ENCODE results near the gene CDYL.

The CDYL gene

DNA sequence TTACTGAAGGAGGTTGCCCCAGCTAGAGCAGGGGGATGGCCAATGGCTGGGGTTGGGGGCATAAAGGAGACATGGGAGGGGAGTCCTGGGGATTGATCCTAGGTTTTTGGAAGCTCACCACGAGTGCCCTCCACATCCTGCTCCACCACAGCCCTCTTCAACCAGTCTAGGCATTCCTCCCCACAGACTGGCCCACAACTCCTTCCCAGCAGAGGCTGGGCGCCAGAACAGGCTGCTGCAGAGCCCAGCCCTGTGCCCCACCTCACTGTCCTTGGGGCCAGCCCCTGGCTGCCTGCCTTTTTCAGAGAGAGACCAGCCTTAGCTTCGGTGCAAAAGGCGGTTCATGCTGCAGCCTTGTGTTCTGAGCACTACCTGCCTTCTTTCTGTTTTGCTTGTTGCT is 211.2 kb downstream of the CDYL start:
- H4K20me1 ChIP-seq (ENCODE audit: insufficient read depth) = no peaks in the 10 kb centered on the region
- H3K27me3 ChIP-seq (ENCODE audit: insufficient read depth, low read depth) = no peaks in the 10 kb centered on the region
- no peaks in the 10 kb centered on the region for H3K36me3 ChIP-seq (ENCODE audit: insufficient read depth)
- peaks cover 10% of the 10 kb centered on the region for H3K4me1 ChIP-seq (ENCODE audit: low read depth, poor library complexity, severe bottlenecking)
- no peak overlapping the region for H2AFZ ChIP-seq (ENCODE audit: low read depth)
- H3K4me3 ChIP-seq (IDR thresholded peaks at IDR 0.05; ENCODE audit: insufficient read depth, low read depth, low read length) = no peak overlapping the region
- H3K4me2 ChIP-seq = no peak overlapping the region
- no peak overlapping the region for H3K9ac ChIP-seq
- no peaks in the 10 kb centered on the region for H3K79me2 ChIP-seq (ENCODE audit: insufficient read depth, low read depth)
- H3K27ac ChIP-seq = no peak overlapping the region
- TF ChIP-seq, protein P1, sequence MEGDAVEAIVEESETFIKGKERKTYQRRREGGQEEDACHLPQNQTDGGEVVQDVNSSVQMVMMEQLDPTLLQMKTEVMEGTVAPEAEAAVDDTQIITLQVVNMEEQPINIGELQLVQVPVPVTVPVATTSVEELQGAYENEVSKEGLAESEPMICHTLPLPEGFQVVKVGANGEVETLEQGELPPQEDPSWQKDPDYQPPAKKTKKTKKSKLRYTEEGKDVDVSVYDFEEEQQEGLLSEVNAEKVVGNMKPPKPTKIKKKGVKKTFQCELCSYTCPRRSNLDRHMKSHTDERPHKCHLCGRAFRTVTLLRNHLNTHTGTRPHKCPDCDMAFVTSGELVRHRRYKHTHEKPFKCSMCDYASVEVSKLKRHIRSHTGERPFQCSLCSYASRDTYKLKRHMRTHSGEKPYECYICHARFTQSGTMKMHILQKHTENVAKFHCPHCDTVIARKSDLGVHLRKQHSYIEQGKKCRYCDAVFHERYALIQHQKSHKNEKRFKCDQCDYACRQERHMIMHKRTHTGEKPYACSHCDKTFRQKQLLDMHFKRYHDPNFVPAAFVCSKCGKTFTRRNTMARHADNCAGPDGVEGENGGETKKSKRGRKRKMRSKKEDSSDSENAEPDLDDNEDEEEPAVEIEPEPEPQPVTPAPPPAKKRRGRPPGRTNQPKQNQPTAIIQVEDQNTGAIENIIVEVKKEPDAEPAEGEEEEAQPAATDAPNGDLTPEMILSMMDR (conservative IDR thresholded peaks at IDR 0.05; ENCODE audit: low read depth, low read length) = no peak

DNA sequence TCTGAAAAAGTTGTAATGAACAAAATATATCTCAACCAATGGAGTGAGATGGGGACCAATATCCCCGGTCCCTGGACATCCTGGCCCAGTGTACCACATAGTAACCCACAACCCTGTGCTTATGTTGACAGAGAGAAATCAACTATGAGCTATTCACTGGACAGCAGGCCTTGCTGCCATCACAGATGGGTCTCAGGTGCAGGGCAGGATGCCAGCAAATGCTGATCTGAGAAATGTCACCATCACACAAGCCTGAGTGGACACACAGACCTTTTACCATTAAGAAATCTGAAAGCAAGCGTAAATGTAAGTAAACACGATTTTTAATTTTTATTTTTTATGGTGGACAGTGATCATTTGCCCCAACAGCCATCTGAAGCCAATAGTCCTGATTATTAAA is 218.5 kb downstream of the CDYL start:
- Histone ChIP-seq H2AFZ (ENCODE audit: low read depth) (no peak overlapping the region), H4K20me1 (ENCODE audit: insufficient read depth) (no peaks in the 10 kb centered on the region), H3K27me3 (ENCODE audit: insufficient read depth, low read depth) (no peaks in the 10 kb centered on the region), H3K4me3 (IDR thresholded peaks at IDR 0.05; ENCODE audit: insufficient read depth, low read depth, low read length) (no peak overlapping the region), H3K9ac (no peak overlapping the region), H3K4me1 (ENCODE audit: low read depth, poor library complexity, severe bottlenecking) (no peaks in the 10 kb centered on the region), H3K79me2 (ENCODE audit: insufficient read depth, low read depth) (no peaks in the 10 kb centered on the region), H3K4me2 (no peak overlapping the region), H3K36me3 (ENCODE audit: insufficient read depth) (no peaks in the 10 kb centered on the region; the same call in 1 of the 2 replicates), H3K27ac (no peak overlapping the region)
- TF ChIP-seq, protein P1 (conservative IDR thresholded peaks at IDR 0.05; ENCODE audit: low read depth, low read length) = no peak

DNA sequence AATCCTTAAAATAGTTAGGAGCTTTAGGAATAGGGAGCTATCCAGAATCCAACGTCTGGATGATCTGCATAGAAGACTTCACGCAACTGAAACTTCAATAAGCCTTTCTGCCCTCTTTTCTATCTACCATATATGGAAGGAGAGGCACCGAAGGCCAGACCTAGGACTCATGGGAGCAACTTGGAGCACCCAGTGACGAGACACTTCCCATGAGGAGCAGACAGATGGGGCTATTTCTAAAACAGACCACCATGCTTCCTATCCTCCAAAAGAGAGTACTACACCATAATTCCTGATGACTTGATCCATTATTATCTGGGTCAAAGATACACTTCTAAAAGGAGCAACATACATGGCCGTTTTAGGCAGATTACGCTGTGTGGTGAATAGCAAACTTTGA is 221.7 kb downstream of the CDYL start:
- Histone ChIP-seq H4K20me1 (ENCODE audit: insufficient read depth) (no peaks in the 10 kb centered on the region), H3K79me2 (ENCODE audit: insufficient read depth, low read depth) (no peaks in the 10 kb centered on the region; the same call in 1 of the 2 replicates), H3K4me1 (ENCODE audit: low read depth, poor library complexity, severe bottlenecking) (peaks cover 4% of the 10 kb centered on the region), H3K36me3 (ENCODE audit: insufficient read depth) (no peaks in the 10 kb centered on the region; the same call in 1 of the 2 replicates), H3K9ac (no peak overlapping the region), H3K4me2 (no peak overlapping the region), H2AFZ (ENCODE audit: low read depth) (no peak overlapping the region), H3K27me3 (ENCODE audit: insufficient read depth, low read depth) (no peaks in the 10 kb centered on the region), H3K27ac (no peak overlapping the region), H3K4me3 (IDR thresholded peaks at IDR 0.05; ENCODE audit: insufficient read depth, low read depth, low read length) (no peak overlapping the region)
- TF ChIP-seq, protein P1 (conservative IDR thresholded peaks at IDR 0.05; ENCODE audit: low read depth, low read length) = no peak

DNA sequence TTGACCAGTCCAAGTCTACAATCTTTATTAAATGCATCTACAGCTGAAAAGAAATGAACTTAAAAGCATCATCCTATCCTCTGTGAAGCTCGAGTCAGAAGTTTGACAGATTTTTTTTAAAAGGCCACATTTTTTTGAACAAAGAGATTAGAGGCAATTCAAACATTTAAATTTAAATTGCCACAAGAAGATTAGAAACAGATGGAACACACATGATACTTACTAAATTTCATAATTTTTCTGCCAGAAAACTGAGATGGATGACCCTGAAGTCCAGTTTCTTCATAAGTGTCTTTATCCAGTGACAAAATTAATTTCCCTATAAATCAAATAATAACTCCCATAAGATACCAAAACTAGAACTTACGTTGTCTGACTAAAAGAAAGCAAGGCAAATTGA is 223.4 kb downstream of the CDYL start:
- H3K27ac ChIP-seq = no peak overlapping the region
- no peaks in the 10 kb centered on the region; the same call in 1 of the 2 replicates for H3K36me3 ChIP-seq (ENCODE audit: insufficient read depth)
- no peaks in the 10 kb centered on the region for H3K27me3 ChIP-seq (ENCODE audit: insufficient read depth, low read depth)
- no peaks in the 10 kb centered on the region; the same call in 1 of the 2 replicates for H3K79me2 ChIP-seq (ENCODE audit: insufficient read depth, low read depth)
- H3K4me1 ChIP-seq (ENCODE audit: low read depth, poor library complexity, severe bottlenecking) = peaks cover 9% of the 10 kb centered on the region
- no peaks in the 10 kb centered on the region for H4K20me1 ChIP-seq (ENCODE audit: insufficient read depth)
- TF ChIP-seq, protein P1 (conservative IDR thresholded peaks at IDR 0.05; ENCODE audit: low read depth, low read length) = no peak
- no peak overlapping the region for H3K4me2 ChIP-seq
- no peak overlapping the region for H3K9ac ChIP-seq
- H2AFZ ChIP-seq (ENCODE audit: low read depth) = no peak overlapping the region
- no peak overlapping the region for H3K4me3 ChIP-seq (IDR thresholded peaks at IDR 0.05; ENCODE audit: insufficient read depth, low read depth, low read length)
